HepG2 (cell line): ENCODE results near the gene PSD4. TPM values are rescaled to one million over a fixed set of nuclear protein-coding genes. Genes with fewer than 3 reads are reported as not detected.

ENCODE experiments used
- HDAC1 ChIP-seq: sonication (generic); formaldehyde crosslinking; IDR thresholded peaks from 2 replicates; pipeline ENCODE4 v1.5.1; 2020; ENCODE audit warnings: mild to moderate bottlenecking, missing genetic modification reagents
- MBNL3 ChIP-seq: fragments of 250-450 bp; sonication (Bioruptor Pico); conservative IDR thresholded peaks from 2 replicates; pipeline ENCODE4 v1.8.0; 2022; ENCODE audit warnings: mild to moderate bottlenecking, inconsistent platforms
- NR3C1 ChIP-seq: sonication (generic); formaldehyde crosslinking; IDR thresholded peaks from 2 replicates; pipeline ENCODE4 v1.4.0; 2020; ENCODE audit warnings: missing genetic modification reagents
- REPIN1 ChIP-seq: sonication (generic); formaldehyde crosslinking; IDR thresholded peaks from 2 replicates; pipeline ENCODE4 v1.8.0; 2022; ENCODE audit warnings: missing genetic modification reagents, low read depth, mild to moderate bottlenecking, borderline replicate concordance
- SCMH1 ChIP-seq: sonication (generic); formaldehyde crosslinking; IDR thresholded peaks from 2 replicates; pipeline ENCODE4 v1.9.0; 2021; ENCODE audit warnings: missing genetic modification reagents, mild to moderate bottlenecking, borderline replicate concordance
- SIN3A ChIP-seq: IDR thresholded peaks from 2 replicates; pipeline ENCODE4 v1.6.1; 2011; ENCODE audit warnings: low read depth, mild to moderate bottlenecking, control low read depth, low read length, borderline replicate concordance
- THAP11 ChIP-seq: IDR thresholded peaks from 2 replicates; pipeline ENCODE4 v1.6.1; 2016; ENCODE audit warnings: missing biosample characterization, missing genetic modification reagents
- ZBTB7A ChIP-seq: sonication (generic); formaldehyde crosslinking; IDR thresholded peaks from 2 replicates; pipeline ENCODE4 v1.8.0; 2022; ENCODE audit warnings: mild to moderate bottlenecking, missing genetic modification reagents
- ZMYM4 ChIP-seq: sonication (generic); formaldehyde crosslinking; IDR thresholded peaks from 2 replicates; pipeline ENCODE4 v1.8.1; 2023; ENCODE audit warnings: mild to moderate bottlenecking, missing genetic modification reagents
- ZNF484 ChIP-seq: sonication (generic); formaldehyde crosslinking; IDR thresholded peaks from 2 replicates; pipeline ENCODE4 v1.5.1; 2020; ENCODE audit warnings: mild to moderate bottlenecking, low read depth, missing genetic modification reagents, borderline replicate concordance
- ZNF558 ChIP-seq: sonication (generic); formaldehyde crosslinking; IDR thresholded peaks from 2 replicates; pipeline ENCODE4 v1.9.0; 2022; ENCODE audit warnings: mild to moderate bottlenecking, missing genetic modification reagents, borderline replicate concordance
- ZNF761 ChIP-seq: sonication (generic); formaldehyde crosslinking; conservative IDR thresholded peaks from 2 replicates; pipeline ENCODE4 v1.4.0; 2020; ENCODE audit warnings: mild to moderate bottlenecking, missing genetic modification reagents
- ZNF83 ChIP-seq: sonication (generic); formaldehyde crosslinking; IDR thresholded peaks from 2 replicates; pipeline ENCODE4 v1.4.0; 2020; ENCODE audit warnings: missing genetic modification reagents, mild to moderate bottlenecking, borderline replicate concordance
- ZNF878 ChIP-seq: sonication (generic); formaldehyde crosslinking; IDR thresholded peaks from 2 replicates; pipeline ENCODE4 v1.8.1; 2023; ENCODE audit warnings: mild to moderate bottlenecking, missing genetic modification reagents, moderate library complexity
- polyA plus RNA-seq, 8 experiments: library from polyadenylated mRNA; depleted of rRNA in 3 of 8; stranded (reverse) in 7 of 8; unstranded in 1 of 8; fragments of >200 nt; fragmentation: Illumina TruSeq in 4 of 8; extraction: Trizol in 4 of 8; gene quantifications; 2 replicates each; pipeline versions ENCODE4 v1.2.1 to v1.2.3, GENCODE V29; 2011 to 2016; ENCODE audit warnings: low read depth in 4 of 8, missing spikeins in 1 of 8, mixed read lengths in 1 of 8; ENCODE audit not compliant: insufficient read depth in 1 of 8
- total RNA-seq, 5 experiments: library from RNA; depleted of rRNA; stranded (reverse); fragments of >200 nt; fragmentation: Illumina TruSeq; extraction: Trizol; gene quantifications; 2 replicates each; pipeline ENCODE4 v1.2.3, GENCODE V29; 2016; ENCODE audit warnings: low read depth in 1 of 5
- TF ChIP-seq, protein P1 (sequence below): sonication (generic); formaldehyde crosslinking; IDR thresholded peaks from 2 replicates; pipeline ENCODE4 v1.5.0; 2020; ENCODE audit warnings: missing genetic modification reagents
- TF ChIP-seq, protein P2 (sequence below): sonication (generic); formaldehyde crosslinking; IDR thresholded peaks from 2 replicates; pipeline ENCODE4 v1.4.0; 2020; ENCODE audit warnings: mild to moderate bottlenecking, missing genetic modification reagents
- TF ChIP-seq, protein P3 (sequence below): sonication (generic); IDR thresholded peaks from 2 replicates; pipeline ENCODE4 v1.6.1; 2016; ENCODE audit warnings: low read depth, borderline replicate concordance
- TF ChIP-seq, protein P4 (sequence below): sonication (generic); formaldehyde crosslinking; IDR thresholded peaks from 2 replicates; pipeline ENCODE4 v1.8.0; 2022; ENCODE audit warnings: mild to moderate bottlenecking, missing genetic modification reagents; ENCODE audit not compliant: insufficient replicate concordance
- TF ChIP-seq, protein P5 (sequence below): IDR thresholded peaks from 2 replicates; pipeline ENCODE4 v1.6.1; 2012; ENCODE audit warnings: low read length, improper control_type of control experiment

Gene PSD4
- total and polyA plus RNA-seq, 2 of the 13 experiments (the other 11 are each of a cell fraction or from before 2014, with no cell fraction given), result 5.8 to 9.4 TPM

DNA sequence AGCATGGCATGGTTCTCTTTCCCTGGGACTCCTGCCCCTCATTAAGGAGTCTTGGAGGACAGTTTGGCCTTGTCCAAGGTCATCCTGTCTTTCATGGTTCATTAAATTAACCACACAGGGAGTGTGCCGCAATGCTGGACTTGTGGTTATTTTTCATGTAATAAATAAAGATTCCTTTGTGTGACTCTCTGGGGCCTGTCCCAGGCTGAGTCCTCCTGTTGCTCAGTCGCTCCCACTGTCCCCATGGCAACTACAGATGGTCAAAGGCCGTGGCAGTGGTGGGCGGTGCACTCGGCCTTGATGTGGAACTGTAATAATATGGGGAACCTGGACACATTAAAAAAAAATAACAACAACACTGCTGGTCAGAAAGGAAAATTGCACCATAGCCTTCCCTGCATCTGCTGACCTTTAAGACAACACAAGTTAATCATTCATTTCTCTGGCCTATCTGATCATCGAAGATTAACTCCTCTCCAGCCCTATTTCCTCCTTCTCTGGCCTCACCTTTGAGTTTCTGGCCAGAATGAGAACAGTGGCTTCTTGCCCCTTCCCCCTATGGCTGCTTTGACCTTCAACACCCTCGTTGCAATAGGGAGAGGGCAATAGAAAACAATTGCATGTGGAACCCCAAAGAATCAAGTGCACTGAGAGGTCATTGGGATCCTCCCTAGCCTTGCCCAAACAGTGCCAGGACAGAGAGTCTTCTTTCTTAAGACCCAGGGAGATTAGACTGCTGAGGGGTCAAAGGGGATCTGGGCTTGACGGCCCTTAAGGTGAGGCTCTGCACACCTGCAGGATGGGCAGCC is 44.7 kb downstream of the PSD4 start (continued):
- TF ChIP-seq, protein P1, sequence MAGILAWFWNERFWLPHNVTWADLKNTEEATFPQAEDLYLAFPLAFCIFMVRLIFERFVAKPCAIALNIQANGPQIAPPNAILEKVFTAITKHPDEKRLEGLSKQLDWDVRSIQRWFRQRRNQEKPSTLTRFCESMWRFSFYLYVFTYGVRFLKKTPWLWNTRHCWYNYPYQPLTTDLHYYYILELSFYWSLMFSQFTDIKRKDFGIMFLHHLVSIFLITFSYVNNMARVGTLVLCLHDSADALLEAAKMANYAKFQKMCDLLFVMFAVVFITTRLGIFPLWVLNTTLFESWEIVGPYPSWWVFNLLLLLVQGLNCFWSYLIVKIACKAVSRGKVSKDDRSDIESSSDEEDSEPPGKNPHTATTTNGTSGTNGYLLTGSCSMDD (CRISPR knock-in tag), result no peak
- TF ChIP-seq, protein P2, sequence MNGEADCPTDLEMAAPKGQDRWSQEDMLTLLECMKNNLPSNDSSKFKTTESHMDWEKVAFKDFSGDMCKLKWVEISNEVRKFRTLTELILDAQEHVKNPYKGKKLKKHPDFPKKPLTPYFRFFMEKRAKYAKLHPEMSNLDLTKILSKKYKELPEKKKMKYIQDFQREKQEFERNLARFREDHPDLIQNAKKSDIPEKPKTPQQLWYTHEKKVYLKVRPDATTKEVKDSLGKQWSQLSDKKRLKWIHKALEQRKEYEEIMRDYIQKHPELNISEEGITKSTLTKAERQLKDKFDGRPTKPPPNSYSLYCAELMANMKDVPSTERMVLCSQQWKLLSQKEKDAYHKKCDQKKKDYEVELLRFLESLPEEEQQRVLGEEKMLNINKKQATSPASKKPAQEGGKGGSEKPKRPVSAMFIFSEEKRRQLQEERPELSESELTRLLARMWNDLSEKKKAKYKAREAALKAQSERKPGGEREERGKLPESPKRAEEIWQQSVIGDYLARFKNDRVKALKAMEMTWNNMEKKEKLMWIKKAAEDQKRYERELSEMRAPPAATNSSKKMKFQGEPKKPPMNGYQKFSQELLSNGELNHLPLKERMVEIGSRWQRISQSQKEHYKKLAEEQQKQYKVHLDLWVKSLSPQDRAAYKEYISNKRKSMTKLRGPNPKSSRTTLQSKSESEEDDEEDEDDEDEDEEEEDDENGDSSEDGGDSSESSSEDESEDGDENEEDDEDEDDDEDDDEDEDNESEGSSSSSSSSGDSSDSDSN (CRISPR knock-in tag), result peak; percentile 41; the same call in 1 of the 2 replicates
- TF ChIP-seq MBNL3 (CRISPR knock-in tag) (no peak), ZNF878 (CRISPR knock-in tag) (no peak), SIN3A (peak; percentile 37; the same call in 1 of the 2 replicates), ZNF484 (CRISPR knock-in tag) (no peak), ZNF83 (no peak), REPIN1 (0 out of 2 replicates have a peak, but pooled peaks have one; percentile 51), ZMYM4 (CRISPR knock-in tag) (no peak), ZNF558 (CRISPR knock-in tag) (no peak), ZBTB7A (CRISPR knock-in tag) (no peak), THAP11 (peak; percentile 49; the same call in 1 of the 2 replicates), SCMH1 (no peak), NR3C1 (CRISPR knock-in tag) (no peak), HDAC1 (peak; percentile 61; the same call in 1 of the 2 replicates), ZNF761 (CRISPR knock-in tag) (0 out of 2 replicates have a peak, but pooled peaks have one; percentile 34)
- TF ChIP-seq, protein P3, sequence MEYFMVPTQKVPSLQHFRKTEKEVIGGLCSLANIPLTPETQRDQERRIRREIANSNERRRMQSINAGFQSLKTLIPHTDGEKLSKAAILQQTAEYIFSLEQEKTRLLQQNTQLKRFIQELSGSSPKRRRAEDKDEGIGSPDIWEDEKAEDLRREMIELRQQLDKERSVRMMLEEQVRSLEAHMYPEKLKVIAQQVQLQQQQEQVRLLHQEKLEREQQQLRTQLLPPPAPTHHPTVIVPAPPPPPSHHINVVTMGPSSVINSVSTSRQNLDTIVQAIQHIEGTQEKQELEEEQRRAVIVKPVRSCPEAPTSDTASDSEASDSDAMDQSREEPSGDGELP, result 0 out of 2 replicates have a peak, but pooled peaks have one; percentile 51
- TF ChIP-seq, protein P4, sequence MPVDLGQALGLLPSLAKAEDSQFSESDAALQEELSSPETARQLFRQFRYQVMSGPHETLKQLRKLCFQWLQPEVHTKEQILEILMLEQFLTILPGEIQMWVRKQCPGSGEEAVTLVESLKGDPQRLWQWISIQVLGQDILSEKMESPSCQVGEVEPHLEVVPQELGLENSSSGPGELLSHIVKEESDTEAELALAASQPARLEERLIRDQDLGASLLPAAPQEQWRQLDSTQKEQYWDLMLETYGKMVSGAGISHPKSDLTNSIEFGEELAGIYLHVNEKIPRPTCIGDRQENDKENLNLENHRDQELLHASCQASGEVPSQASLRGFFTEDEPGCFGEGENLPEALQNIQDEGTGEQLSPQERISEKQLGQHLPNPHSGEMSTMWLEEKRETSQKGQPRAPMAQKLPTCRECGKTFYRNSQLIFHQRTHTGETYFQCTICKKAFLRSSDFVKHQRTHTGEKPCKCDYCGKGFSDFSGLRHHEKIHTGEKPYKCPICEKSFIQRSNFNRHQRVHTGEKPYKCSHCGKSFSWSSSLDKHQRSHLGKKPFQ (CRISPR knock-in tag), result no peak
- TF ChIP-seq, protein P5, sequence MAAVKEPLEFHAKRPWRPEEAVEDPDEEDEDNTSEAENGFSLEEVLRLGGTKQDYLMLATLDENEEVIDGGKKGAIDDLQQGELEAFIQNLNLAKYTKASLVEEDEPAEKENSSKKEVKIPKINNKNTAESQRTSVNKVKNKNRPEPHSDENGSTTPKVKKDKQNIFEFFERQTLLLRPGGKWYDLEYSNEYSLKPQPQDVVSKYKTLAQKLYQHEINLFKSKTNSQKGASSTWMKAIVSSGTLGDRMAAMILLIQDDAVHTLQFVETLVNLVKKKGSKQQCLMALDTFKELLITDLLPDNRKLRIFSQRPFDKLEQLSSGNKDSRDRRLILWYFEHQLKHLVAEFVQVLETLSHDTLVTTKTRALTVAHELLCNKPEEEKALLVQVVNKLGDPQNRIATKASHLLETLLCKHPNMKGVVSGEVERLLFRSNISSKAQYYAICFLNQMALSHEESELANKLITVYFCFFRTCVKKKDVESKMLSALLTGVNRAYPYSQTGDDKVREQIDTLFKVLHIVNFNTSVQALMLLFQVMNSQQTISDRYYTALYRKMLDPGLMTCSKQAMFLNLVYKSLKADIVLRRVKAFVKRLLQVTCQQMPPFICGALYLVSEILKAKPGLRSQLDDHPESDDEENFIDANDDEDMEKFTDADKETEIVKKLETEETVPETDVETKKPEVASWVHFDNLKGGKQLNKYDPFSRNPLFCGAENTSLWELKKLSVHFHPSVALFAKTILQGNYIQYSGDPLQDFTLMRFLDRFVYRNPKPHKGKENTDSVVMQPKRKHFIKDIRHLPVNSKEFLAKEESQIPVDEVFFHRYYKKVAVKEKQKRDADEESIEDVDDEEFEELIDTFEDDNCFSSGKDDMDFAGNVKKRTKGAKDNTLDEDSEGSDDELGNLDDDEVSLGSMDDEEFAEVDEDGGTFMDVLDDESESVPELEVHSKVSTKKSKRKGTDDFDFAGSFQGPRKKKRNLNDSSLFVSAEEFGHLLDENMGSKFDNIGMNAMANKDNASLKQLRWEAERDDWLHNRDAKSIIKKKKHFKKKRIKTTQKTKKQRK, result no peak
